Measurements from ENCODE around the gene GTF2F2.

Gene GTF2F2

DNA sequence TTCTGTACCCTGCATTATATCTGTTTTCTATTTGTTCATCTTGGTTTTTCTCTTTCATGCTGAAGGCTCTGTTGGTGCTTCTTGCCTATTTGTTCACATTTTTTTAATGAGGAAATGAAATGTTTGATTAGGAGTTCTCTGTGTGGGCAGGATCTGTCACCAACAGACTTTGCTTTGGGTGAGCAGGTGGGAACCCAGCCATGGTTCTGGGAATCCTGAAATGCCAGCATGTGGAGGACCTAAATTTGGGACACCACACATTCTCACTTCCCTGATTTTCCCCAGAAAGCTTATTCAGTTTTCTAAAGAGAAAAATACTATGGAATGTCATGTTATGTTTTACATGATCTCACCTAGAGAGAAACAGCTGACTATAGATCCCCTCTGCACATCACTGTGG is 186.7 kb downstream of the GTF2F2 start:
- DNase-seq, result no peak

DNA sequence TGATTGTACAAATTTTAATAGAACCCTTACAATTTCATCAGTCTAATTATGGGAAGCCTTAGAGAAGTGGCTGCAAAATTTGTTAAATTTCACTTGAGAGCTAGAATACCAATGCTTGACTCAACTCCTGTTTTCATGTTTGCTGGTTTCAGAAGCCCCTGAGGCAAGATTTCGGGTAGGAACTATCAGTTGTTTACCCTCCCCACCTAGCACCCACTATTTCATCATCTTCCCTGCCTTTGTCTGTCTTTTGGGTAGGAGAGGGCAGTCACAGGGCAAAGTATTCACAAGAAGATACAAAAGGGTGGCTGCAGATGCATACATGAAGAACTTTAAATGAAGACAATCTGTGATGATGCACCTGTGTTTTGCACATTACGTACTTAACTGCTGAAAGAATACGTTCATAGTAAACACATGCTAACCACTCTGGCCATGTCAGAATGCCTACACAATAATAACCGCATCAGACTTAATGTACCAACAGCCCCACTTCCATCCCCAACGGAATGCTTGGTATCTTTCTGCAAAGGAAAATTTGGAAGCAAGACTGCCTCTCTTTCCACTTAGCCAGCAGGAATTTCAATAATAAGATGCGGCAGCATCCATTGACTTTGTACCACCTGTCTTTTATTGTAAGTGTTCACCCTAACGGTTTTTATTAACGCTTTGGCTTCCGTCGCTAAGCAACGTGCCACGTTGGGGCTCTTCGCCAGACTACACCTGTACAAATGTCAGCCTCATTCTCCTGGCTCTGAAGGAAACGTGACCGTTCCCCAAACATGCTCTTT is 190.2 kb downstream of the GTF2F2 start:
- no peak for DNase-seq

DNA sequence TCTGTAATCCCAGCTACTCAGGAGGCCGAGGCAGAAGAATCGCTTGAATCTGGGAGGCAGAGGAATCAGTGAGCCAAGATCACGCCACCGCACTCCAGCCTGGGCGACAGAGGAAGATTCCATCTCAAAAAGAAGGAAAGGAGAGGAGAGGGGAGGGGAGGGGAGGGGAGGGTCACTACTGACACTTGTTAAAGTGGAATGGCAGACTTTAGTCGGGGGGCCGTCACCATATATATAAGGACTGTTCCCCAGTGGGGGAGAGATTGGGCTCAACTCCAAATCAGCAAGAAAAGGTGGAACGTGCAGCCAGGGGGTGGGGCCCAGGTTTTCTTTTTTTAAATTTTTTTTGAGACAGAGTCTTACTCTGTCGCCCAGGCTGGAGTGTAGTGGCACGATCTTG is 194.5 kb downstream of the GTF2F2 start:
- DNase-seq, result no peak

DNA sequence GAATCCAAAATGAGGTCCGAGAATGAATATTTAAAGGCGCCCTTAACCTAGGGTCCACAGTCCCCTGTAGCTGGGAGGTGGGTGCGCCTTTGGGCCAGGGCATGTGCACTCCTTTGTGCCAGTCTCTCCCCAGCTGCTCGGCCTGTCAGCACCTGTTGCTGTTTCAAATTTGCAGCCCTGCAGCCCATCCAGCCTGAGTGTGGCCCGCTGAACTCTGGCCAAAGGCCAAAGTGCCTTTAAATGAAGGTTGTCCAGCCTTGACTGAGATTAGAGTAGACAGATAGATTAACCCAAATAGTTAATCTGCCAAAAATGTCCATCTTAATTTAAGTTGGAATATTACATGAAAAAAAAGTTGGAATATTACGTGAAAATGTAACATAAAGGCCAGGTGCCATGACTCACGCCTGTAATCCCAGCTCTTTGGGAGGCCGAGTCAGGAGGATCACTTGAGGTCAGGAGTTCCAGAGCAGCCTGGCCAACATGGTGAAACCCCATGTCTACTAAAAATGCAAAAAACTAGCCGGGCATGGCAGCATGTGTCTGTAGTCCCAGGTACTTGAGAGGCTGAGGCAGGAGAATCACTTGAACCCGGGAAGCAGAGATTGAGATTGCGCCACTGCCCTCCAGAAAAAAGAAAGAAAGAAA is 195.3 kb downstream of the GTF2F2 start:
- DNase-seq, result no peak

DNA sequence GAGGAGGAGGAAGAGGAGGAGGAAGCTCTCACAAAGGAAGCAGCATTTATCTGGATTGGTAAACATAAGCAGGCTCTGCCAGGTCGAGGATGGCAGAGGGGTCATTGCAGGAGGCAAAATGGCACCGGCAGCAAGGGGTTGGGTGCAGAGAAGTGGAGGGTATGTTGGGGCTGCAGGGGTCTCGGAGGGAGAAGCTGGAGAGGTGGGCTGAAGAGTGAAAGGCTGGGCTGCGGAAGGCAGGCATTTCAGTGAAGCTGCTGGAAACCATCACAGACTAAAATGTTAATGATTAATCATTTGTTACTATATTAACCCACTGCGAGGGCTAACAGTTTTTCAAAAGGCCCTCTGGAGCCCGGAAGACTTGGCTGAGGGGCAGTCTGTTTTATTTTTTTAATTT is 196.0 kb downstream of the GTF2F2 start:
- no peak for DNase-seq

DNA sequence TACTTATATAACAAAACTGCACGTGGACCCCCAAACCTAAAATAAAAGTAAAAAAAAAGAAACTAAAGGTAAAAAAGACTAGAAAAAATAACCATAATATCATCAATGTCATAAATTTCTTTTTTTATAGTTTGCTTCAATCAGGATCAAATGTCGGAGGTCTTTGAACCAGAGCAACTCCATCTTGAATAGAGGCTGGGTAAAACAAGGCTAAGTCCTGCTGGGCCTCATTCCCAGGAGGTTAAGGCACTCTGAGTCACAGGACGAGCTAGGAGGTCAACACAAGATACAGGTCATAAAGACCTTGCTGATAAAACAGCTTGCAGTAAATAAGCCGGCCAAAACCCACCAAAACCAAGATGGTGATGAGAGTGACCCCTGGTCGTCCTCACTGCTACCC is 196.7 kb downstream of the GTF2F2 start:
- DNase-seq, result no peak

DNA sequence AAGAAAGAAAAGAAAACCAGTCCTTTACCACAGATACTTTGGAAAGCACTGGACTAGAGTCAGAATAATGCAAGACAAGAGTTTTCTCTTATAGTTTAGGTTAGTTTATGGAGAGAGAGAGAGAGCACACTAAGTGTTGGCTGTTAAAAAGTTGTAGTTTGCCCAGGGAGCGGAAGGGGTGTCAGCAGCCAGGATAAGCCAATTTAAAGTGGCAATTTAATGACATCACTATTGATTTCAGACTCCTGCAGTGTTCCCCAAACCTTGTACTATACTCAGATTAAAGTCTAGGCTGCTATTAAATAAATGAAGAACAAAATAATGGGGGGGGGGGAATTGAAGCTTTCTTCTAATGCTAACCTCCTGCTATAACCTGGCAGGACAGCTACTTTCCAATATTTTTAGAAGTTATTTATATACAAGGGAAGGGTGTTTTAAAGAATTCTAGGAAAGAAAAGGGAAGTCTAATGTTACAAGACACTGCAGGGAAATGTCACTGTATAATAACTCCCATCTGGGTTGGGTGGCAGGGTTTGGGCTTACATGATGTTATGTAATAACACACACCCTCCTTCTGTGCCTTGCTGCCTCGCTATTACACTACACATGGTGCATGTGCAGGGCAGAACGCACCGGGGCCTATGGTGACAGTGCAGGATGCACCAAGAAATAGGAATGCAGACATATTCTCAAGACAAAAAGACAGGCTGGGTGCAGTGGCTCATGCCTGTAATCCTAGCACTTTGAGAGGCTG is 200.7 kb downstream of the GTF2F2 start:
- DNase-seq, result no peak

DNA sequence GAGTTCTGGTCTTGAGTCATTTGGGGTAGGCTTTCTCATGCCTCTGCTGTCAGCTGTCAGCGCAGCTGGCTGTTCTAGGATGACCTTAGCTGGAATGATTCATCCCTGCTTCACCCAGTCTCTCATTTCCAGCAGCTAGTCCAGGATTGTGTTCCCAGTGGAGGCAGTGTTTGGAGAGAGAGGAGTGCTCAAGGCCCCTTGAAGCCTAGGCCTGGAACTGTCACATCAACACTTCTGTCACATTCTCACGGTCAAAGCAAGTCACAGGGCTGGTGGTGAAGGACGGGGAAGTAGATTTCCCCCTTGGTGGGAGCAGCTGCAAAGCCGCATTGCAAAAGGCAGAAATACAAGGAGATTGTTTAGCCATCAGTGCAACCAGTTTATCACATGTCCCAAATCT is 205.5 kb downstream of the GTF2F2 start:
- DNase-seq, result no peak

DNA sequence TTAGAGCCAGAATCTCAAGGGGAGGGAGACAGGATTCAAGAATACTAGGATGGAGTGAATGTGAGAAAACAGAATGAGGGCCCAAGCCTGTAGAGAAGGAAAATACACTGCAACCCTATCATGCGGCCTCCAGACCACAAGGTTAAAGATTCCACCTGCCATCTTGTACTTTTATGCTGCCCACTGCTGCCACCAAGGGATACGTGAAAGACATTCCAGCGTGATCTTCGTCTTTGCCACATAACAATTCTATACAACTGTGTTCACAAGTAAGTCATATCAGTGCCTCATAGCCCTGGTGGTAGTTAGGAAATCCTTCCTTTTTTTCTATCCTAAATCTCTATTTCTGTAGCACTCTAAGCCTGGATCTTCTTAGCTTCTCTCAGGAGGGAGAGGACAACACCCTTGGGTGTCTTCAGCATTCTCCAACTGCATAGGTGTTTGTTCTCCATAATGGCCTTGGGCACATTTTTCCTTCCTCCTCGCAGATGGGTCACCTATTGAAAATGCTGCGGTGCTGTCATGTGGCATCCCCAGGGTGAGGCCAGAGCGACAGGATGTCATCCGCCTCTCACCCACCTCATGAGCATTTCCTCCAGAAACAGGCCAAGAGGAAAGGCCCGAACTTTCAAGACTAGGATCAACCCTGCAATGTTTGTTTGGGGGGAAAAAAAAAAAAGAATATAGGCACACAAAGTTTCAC is 207.1 kb downstream of the GTF2F2 start:
- no peak for DNase-seq

DNA sequence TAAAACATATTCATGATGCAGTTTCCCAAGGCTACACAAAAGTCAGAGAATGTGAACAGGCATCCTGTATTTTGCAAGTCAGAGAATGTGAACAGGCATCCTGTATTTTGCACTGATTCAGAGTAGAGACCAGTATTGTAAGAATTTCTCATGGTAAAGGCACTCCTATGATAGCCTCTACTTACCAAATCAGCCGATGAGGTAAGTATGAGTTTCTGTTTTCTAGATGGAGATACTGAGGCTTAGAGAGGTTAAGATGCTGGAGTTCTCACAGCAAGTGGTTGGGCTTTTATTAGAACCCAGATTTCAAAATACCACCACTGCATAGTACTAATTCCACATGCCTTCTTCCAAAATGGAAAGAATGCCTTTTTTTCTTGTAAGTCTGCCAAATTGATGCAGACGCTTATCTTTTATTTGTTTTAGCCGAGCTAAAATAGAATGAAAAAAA is 208.4 kb downstream of the GTF2F2 start:
- no peak for DNase-seq

DNA sequence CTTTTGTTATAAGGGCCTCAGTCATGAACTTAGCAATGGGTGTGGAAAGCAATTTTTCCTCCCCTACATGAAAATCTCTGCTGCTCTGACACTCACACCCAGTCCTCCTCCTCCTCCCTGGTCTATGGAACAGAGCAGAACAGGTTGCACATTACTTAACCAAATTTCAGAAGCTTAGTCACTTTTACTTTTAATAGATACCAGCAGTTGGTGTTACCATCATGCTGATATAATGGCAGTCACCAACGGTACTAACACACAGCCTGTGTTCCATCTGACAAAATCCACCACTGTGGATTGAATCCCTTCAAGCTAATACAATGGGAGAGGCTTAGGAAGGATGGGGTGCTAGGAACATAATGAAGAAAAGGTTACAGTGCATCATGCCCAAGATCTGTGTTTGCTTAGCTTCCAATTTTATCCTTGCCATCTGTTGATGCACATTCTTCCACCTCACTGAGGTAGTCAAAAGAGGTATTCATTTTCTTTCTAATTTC is 210.9 kb downstream of the GTF2F2 start:
- DNase-seq, result no peak

DNA sequence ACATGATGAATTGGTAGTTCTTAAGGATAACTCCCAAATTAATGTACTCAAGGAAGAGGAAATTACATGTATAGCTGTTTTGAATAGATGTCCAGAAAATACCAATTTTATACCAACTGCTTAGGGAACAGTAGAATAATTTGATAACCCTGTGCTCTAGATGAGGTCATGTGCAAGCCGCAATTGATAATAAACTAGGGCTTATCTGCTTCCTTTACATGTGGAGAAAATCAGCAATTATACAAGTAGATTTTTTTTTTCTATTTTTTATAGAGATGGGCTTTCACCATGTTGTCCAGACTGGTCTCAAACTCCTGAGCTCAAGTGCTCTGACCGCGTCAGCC is 211.4 kb downstream of the GTF2F2 start:
- DNase-seq, result no peak

DNA sequence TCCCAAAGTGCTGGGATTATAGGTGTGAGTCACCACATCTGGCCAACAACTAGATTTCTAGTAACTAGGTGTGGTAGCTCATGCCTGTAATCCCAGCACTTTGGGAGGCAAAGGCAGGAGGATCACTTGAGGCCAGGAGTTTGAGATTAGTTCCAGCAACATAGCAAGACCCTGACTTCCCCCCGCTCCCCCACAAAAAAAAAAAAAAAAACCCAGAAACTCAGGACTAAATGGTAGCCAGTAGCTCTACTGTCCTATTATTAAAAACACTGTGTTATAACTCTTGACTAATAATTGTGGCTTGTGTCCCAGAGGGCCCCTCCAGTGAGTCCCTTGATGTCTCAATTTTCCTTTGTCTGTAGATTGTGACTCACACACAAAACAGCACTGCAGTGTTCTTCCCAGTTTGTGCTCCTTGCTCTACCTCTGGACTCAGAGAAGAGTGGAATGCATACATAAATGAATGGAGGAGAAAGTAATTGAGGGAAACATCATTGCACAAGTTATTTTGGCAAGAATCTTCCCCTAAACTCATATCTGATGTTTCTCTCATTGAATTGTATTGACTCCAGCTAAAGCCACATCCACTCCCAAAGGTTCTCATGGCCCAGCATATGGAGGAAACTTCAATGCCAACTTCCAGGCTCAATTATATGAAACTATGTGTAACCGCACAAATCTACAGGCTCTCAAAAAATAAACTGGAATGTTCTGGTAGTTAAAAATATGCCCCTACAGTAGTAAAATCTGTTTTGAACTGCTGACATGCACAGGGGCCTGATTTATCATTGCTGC is 211.9 kb downstream of the GTF2F2 start:
- no peak for DNase-seq

DNA sequence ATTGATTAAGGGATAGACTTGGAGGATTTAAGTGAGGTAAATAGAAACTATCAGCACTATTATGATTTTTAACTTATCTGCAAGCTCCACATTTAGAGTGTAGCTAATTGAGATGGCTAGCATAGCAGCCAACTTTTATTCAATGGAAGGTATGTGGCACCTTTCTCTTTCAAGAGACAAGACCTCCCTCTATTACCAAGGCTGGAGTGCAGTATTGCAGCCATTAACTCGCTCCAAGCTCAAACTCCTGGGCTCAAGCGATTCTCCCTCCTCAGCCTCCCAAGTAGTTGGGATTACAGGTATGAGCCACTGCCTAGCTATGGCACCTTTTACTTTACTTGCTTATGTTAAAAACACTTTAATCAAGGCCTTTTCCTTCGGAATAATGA is 212.5 kb downstream of the GTF2F2 start:
- DNase-seq, result no peak

DNA sequence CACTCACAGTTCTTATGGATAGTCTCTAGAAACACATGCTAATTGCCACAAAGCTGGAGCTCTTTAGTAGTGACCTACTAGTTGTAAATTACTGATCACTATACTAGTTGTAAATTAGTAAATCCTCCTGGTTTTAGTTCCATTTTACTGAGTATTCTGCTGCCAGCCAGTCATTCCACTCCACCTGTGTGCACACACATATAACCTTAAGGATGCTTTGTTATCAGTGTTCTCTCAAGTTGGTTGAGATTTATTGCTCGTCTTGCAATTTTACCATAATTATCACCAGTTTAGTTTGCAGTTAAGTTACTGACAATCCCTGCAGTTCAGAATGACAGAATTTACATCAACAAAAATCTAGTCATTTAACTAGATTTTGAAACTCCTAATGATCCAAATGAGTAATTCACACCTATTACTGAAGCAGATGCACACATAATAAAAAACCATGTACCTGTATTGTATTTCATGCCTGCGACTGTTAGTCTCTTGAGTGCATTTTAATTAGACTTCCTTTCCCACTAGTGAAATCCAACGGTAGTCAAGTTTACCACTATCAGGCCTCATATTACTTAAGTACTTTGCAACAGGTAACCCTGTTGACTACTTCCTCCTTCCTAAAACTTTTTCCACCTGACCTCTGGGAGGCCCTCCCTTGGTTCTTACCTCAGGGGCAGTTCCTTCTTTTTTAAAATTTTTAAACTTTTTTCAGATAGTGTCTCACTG is 213.1 kb downstream of the GTF2F2 start:
- DNase-seq, result no peak

All from cortex of kidney (tissue), 1 donor.